ENCODE data around the gene SYNE2. TPM values are rescaled to one million over a fixed set of nuclear protein-coding genes. Genes with fewer than 3 reads are reported as not detected.

Gene SYNE2
- total RNA-seq, 1 donor from 2014 or later: 121 TPM

DNA sequence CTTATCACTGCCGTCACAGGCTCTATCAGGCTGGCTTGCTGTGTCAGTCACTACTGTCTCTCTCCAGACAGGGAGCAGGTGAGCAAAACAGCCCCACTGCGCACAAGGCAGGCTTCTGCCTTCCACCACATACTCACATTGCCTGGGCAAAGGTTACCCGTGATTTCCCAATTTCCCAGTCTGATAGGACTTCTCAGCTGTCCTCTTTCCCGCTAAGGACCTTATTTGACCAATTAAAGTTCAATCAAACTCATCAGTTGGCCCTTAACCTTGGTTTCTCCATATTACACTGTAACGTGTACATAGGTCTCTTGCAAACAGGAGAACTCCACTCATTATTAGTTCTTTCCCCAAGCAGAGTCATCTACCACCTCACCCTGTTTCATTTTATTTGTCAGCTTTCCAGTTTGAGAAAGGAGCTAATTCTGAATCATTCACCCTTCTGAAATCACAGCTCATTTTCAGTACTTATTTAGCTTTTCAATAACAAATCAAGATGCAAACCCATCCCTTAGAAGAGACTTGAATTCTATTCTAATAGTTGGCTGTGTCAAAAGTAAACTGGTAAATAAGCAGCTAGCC, 270.5 kb downstream of the SYNE2 start:
- DNase-seq (no peak), ATAC-seq (no peak)
- intact Hi-C loops (cut with DNase I): no loop called here
- no peak overlapping the region for H3K27ac ChIP-seq
- H3K9me3 ChIP-seq: no peaks in the 10 kb centered on the region
- peaks cover 78% of the 10 kb centered on the region for H3K36me3 ChIP-seq
- no peak overlapping the region for H3K4me3 ChIP-seq
- TF ChIP-seq, protein P1, sequence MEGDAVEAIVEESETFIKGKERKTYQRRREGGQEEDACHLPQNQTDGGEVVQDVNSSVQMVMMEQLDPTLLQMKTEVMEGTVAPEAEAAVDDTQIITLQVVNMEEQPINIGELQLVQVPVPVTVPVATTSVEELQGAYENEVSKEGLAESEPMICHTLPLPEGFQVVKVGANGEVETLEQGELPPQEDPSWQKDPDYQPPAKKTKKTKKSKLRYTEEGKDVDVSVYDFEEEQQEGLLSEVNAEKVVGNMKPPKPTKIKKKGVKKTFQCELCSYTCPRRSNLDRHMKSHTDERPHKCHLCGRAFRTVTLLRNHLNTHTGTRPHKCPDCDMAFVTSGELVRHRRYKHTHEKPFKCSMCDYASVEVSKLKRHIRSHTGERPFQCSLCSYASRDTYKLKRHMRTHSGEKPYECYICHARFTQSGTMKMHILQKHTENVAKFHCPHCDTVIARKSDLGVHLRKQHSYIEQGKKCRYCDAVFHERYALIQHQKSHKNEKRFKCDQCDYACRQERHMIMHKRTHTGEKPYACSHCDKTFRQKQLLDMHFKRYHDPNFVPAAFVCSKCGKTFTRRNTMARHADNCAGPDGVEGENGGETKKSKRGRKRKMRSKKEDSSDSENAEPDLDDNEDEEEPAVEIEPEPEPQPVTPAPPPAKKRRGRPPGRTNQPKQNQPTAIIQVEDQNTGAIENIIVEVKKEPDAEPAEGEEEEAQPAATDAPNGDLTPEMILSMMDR (IDR thresholded peaks at IDR 0.05): no peak
- no peaks in the 10 kb centered on the region for H3K4me1 ChIP-seq
- H3K27me3 ChIP-seq: no peaks in the 10 kb centered on the region

DNA sequence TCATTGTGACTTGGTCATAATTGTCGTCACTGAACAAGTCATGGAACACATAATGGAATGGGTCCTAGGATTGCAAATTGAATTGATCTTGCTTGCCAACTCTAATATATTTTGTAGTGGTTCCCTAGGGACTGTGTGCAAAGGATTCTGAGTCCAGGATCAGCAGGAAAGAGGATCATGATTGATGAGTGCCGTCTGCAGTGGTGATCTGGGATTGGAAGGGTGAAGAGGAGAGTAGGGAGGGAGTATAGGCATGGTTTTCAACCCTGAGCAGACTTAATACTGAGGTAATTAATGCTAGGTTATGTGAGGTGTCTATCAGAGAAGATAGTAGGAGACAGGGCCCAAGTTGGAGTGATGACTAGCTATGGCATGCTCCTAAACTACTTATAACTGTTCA, 272.5 kb downstream of the SYNE2 start:
- Histone ChIP-seq H3K27ac (no peak overlapping the region), H3K36me3 (peaks cover 89% of the 10 kb centered on the region), H3K9me3 (no peaks in the 10 kb centered on the region), H3K4me1 (no peaks in the 10 kb centered on the region), H3K4me3 (no peak overlapping the region), H3K27me3 (no peaks in the 10 kb centered on the region)
- ATAC-seq: no peak
- no peak for DNase-seq
- intact Hi-C loops (cut with DNase I): no loop called here
- TF ChIP-seq, protein P1 (IDR thresholded peaks at IDR 0.05): no peak

DNA sequence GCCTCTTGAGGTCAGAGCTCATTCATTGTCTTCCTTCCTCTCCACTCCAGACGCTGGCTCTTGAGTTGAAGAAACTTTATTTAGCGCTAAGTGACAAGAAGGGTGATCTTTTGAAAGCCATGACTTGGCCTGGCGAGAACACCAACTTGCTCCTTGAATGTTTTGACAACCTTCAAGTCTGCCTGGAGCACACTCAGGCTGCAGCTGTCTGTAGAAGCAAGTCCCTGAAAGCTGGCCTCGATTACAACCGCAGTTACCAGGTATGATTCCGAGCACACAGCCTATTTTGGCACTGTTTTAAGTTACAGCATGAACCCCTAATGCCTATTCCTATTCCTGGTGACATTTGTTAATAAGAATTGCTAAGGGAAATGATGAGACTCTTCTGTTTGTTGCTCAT, 273.7 kb downstream of the SYNE2 start:
- TF ChIP-seq, protein P1 (IDR thresholded peaks at IDR 0.05): no peak
- Histone ChIP-seq H3K9me3 (no peaks in the 10 kb centered on the region), H3K27ac (no peak overlapping the region), H3K27me3 (no peaks in the 10 kb centered on the region), H3K4me3 (no peak overlapping the region), H3K36me3 (peaks cover 85% of the 10 kb centered on the region), H3K4me1 (no peaks in the 10 kb centered on the region)
- intact Hi-C loops (cut with DNase I): no loop called here
- DNase-seq (no peak), ATAC-seq (no peak)

DNA sequence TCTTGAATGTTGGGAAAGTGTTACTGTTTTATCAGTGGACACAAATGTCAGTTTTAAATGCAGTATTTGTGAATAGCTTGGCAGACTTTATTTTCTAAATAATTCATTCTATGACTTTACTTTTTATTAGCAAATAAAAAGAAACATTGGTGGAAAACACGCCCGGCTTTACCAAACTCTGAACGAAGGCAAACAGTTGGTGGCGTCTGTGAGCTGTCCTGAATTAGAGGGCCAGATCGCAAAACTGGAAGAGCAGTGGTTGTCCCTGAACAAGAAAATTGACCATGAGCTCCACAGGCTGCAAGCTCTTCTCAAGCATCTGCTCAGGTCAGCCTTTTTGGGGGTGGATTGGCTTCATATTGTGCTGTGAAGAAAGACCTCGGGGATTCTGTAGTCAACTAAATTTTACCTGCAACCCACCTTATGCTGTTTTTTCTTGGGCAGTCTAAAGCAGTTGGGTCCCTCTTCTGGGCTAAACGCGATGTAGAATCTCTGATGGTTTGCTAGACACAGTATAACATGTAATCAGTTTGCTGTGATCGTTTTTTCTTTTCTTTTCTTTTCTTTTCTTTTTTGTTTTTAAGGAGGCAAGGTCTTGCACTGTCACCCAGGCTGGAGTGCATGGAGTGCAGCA, 285.0 kb downstream of the SYNE2 start:
- no peak for DNase-seq

DNA sequence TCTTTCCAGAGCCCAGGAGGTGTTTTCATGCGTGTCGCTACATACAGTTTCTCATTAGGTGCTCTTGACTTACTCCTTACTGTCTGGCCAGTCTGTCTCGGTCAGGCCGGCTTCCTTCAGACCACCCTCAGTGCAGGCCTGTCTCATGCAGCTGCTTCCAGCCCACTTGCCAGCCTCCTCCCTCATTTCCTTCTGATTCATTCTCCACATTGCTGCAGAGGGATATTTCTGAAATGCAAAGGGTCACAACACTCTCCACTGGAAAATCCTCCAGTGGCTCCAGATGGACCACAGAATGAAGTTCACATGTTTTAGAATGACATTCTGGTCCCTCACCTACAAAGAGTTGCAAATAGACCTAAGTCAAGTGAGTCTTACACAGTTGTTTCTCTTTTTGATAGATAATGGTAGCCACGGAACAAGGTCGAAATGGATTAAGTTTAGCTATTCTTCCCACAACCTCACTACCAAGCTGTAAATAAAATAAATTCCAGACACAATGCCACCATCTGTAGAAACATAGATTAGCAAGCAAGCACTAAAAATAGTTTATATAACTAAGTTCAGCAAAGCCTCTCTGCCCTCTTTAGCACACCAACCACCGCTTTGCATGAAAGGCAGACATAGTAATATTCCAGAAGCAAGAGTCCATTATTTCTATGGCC, 294.5 kb downstream of the SYNE2 start:
- intact Hi-C loops (cut with DNase I): no loop called here
- no peaks in the 10 kb centered on the region for H3K9me3 ChIP-seq
- H3K27ac ChIP-seq: no peak overlapping the region
- no peak for DNase-seq
- no peaks in the 10 kb centered on the region for H3K4me1 ChIP-seq
- no peaks in the 10 kb centered on the region for H3K27me3 ChIP-seq
- no peak for ATAC-seq
- peaks cover 47% of the 10 kb centered on the region for H3K36me3 ChIP-seq
- no peak overlapping the region for H3K4me3 ChIP-seq
- TF ChIP-seq, protein P1 (IDR thresholded peaks at IDR 0.05): no peak

More for the DNA sequence above, 285.0 kb downstream of the SYNE2 start:
- H3K9me3 ChIP-seq: no peaks in the 10 kb centered on the region
- no peaks in the 10 kb centered on the region for H3K4me1 ChIP-seq
- H3K4me3 ChIP-seq: no peak overlapping the region
- intact Hi-C loops (cut with DNase I): no loop called here
- no peak for ATAC-seq
- TF ChIP-seq, protein P1 (IDR thresholded peaks at IDR 0.05): no peak
- H3K27me3 ChIP-seq: no peaks in the 10 kb centered on the region
- peaks cover 56% of the 10 kb centered on the region for H3K36me3 ChIP-seq
- H3K27ac ChIP-seq: no peak overlapping the region

All from upper lobe of right lung (tissue), 1 donor.